Left ventricle myocardium inferior (tissue), 1 donor: ENCODE measurements around the gene PPP6R3. TPM values are rescaled to one million over a fixed set of nuclear protein-coding genes. Genes with fewer than 3 reads are reported as not detected.

Experiments
- DNase-seq: peaks from one replicate; pipeline ENCODE4 v3.0.0-alpha.2; 2020
- H3K27ac ChIP-seq: fragments of 200-600 bp; replicated peaks from 2 replicates; pipeline ENCODE4 v1.8.0; 2021
- H3K27me3 ChIP-seq: fragments of 200-600 bp; 2 replicates; pipeline ENCODE4 v1.8.0; 2021; ENCODE audit warnings: low read depth
- H3K36me3 ChIP-seq: fragments of 200-600 bp; 2 replicates; pipeline ENCODE4 v1.8.0; 2021
- H3K4me1 ChIP-seq: fragments of 200-600 bp; 2 replicates; pipeline ENCODE4 v1.8.0; 2021
- H3K4me3 ChIP-seq: fragments of 200-600 bp; 2 replicates; pipeline ENCODE4 v1.8.0; 2021; ENCODE audit warnings: mild to moderate bottlenecking, moderate library complexity
- H3K9me3 ChIP-seq: fragments of 200-600 bp; replicated peaks from 2 replicates; pipeline ENCODE4 v1.8.0; 2021
- intact Hi-C: fragments of 100-400 bp; cut with micrococcal nuclease; formaldehyde crosslinking; loops from one replicate; pipeline ENCODE4 v1.11.0; 2022
- total RNA-seq: library from RNA; stranded (reverse); fragmentation: NEBNext Ultra II Directional; extraction: Animal tissue kit (Norgen Biotek cat#: 25700); gene quantifications from one replicate; pipeline ENCODE4 v1.2.1, GENCODE V29; 2021
- TF ChIP-seq, protein P1 (sequence below): fragments of 200-600 bp; IDR thresholded peaks from 2 replicates; pipeline ENCODE4 v1.8.0; 2021; ENCODE audit warnings: antibody characterized with exemption, mild to moderate bottlenecking, borderline replicate concordance
- donor health status: DM: no; HTN: yes; CAD: no; lungs with severe emphysema.

PPP6R3 gene
- total RNA-seq, 1 donor from 2014 or later, result 78.8 TPM

DNA sequence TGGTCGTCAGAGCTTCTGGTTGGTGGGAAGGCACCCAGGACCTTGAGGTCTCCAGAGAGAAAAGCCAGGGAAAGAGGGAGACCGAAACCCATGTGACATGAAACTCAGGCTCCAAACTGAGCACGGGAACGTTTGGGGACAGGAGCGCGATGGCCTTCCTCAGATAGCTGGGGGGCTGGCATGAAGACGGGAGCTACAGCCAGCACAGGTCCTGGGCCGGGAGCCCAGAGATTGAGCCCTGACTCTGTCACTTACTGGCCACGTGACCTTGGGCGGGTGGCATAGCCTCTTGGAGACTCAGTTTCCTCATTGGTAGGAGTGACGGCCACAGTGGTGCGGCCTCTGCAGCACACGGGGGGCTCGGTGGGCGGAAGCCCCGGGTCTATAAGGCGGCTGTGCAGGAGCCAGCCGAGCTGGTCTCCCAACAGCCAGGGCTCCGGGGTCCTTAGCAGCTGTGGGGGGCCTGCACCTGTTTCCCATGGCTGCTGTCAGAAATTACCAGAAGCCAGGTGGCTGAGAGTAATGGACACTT, 36.4 kb upstream of the PPP6R3 start:
- intact Hi-C loops, result no loop called here
- no peak overlapping the region for H3K4me3 ChIP-seq
- H3K27me3 ChIP-seq, result no peaks in the 10 kb centered on the region
- peaks cover 4% of the 10 kb centered on the region for H3K9me3 ChIP-seq
- peaks cover 74% of the 10 kb centered on the region for H3K36me3 ChIP-seq
- no peak overlapping the region for H3K27ac ChIP-seq
- no peak for DNase-seq
- TF ChIP-seq, protein P1, sequence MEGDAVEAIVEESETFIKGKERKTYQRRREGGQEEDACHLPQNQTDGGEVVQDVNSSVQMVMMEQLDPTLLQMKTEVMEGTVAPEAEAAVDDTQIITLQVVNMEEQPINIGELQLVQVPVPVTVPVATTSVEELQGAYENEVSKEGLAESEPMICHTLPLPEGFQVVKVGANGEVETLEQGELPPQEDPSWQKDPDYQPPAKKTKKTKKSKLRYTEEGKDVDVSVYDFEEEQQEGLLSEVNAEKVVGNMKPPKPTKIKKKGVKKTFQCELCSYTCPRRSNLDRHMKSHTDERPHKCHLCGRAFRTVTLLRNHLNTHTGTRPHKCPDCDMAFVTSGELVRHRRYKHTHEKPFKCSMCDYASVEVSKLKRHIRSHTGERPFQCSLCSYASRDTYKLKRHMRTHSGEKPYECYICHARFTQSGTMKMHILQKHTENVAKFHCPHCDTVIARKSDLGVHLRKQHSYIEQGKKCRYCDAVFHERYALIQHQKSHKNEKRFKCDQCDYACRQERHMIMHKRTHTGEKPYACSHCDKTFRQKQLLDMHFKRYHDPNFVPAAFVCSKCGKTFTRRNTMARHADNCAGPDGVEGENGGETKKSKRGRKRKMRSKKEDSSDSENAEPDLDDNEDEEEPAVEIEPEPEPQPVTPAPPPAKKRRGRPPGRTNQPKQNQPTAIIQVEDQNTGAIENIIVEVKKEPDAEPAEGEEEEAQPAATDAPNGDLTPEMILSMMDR, result no peak
- peaks cover 12% of the 10 kb centered on the region for H3K4me1 ChIP-seq

DNA sequence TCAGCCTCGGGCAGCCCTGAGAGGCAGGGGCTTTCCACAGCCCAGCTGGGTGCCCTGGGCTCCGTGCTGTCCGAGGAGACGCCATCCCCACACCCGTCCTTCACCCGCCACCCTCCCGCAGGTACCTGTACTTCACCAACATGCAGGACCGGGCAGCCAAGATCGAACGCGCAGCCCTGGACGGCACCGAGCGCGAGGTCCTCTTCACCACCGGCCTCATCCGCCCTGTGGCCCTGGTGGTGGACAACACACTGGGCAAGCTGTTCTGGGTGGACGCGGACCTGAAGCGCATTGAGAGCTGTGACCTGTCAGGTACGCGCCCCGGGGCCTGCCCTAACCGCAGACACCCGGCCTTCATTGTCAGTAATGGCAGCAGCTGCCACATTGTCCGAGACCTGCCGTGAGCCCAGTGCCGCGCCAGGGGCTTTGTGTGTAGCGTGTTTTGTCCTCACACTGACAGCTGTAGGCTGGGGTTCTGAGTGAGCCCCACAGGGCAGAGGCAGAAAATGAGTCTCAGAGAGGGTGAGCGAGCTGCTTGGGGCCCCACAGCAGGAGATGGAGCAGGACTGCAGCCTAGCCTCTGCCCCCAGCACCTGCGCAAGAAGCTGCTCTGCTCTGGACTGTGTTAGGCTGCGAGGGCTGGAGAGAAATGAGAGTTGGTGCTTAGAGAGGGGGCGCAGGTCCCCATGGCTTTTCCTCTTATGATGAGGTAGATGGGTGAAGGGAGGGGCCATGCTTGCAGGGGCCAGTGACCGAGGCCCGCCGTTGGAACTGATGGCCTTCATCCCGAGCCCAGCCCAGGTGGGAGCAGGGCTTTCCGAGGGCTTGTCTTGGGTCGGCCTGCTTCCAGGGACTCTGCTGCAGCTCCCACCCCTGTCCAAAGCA, 35.3 kb upstream of the PPP6R3 start:
- no peak overlapping the region for H3K27ac ChIP-seq
- TF ChIP-seq, protein P1, result no peak
- peaks cover 14% of the 10 kb centered on the region for H3K9me3 ChIP-seq
- H3K36me3 ChIP-seq, result peaks cover 78% of the 10 kb centered on the region
- H3K27me3 ChIP-seq, result no peaks in the 10 kb centered on the region
- intact Hi-C loops, result no loop called here
- no peak for DNase-seq
- H3K4me3 ChIP-seq, result no peak overlapping the region
- H3K4me1 ChIP-seq, result peaks cover 12% of the 10 kb centered on the region

DNA sequence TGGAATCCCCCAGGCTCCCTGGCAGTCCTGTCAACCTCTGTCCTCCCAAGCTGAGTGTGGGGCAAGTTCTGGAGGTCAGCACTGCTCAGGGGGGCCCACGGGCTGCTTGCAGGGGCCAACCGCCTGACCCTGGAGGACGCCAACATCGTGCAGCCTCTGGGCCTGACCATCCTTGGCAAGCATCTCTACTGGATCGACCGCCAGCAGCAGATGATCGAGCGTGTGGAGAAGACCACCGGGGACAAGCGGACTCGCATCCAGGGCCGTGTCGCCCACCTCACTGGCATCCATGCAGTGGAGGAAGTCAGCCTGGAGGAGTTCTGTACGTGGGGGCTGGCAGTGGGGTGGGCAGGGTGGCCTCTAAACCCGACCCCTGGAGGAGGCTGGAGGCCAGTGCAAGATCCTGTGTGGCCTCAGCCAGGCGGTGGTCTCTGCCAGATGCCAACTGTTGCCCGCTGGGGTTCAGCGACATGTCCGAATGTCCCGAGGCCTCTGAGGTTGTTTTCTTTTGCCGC, 34.6 kb upstream of the PPP6R3 start:
- Histone ChIP-seq H3K4me3 (no peak overlapping the region), H3K27ac (no peak overlapping the region), H3K27me3 (no peaks in the 10 kb centered on the region), H3K9me3 (peaks cover 16% of the 10 kb centered on the region), H3K36me3 (peaks cover 78% of the 10 kb centered on the region), H3K4me1 (peaks cover 12% of the 10 kb centered on the region)
- no peak for DNase-seq
- TF ChIP-seq, protein P1, result no peak
- intact Hi-C loops, result no loop called here

DNA sequence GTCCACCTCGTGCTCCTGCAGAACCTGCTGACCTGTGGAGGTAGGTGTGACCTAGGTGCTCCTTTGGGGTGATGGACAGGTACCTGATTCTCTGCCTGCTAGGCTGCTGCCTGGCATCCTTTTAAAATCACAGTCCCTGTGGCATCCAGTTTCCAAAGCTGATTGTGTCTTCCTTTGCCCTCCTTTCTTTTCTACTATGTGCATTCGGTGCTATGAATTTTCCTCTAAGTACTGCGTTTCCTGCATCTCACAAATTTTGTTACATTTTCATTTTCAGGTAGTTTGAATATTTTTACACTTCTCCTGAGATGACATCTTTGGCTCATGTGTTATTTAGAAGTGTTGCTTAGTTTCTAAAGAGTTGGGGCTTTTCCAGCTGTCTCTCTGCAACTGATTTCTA, 30.9 kb upstream of the PPP6R3 start:
- Histone ChIP-seq H3K9me3 (peaks cover 16% of the 10 kb centered on the region), H3K4me1 (peaks cover 28% of the 10 kb centered on the region), H3K36me3 (peaks cover 87% of the 10 kb centered on the region), H3K27ac (no peak overlapping the region), H3K4me3 (no peak overlapping the region), H3K27me3 (no peaks in the 10 kb centered on the region)
- intact Hi-C loops, result no loop called here
- TF ChIP-seq, protein P1, result no peak
- no peak for DNase-seq

DNA sequence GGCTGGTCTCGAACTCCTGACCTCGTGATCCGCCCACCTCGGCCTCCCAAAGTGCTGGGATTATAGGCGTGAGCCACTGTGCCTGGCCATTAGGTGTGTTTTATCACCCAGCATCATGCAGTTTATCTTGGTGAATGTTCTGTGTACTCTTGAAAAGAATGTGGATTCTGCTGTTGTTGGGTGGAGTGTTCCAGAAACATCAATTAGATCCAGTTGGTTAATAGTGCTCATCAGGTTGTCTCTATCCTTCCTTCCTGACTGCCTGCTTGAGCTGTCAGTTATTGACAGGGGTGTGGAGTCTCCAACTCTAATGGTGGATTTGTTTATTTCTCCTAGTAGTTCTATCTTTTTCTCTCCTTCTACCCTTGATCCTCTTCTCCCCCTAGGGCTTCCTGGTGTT, 30.2 kb upstream of the PPP6R3 start:
- intact Hi-C loops, result no loop called here
- H3K9me3 ChIP-seq, result peaks cover 16% of the 10 kb centered on the region
- H3K27ac ChIP-seq, result no peak overlapping the region
- H3K36me3 ChIP-seq, result peaks cover 87% of the 10 kb centered on the region
- peaks cover 34% of the 10 kb centered on the region for H3K4me1 ChIP-seq
- H3K27me3 ChIP-seq, result no peaks in the 10 kb centered on the region
- no peak for DNase-seq
- TF ChIP-seq, protein P1, result no peak
- H3K4me3 ChIP-seq, result no peak overlapping the region
